Upper lobe of left lung (tissue), 4 donors: ENCODE data around the gene MAG.

ENCODE experiments used
- EP300 ChIP-seq, 4 donors: sonication (generic); formaldehyde crosslinking; IDR thresholded peaks; one replicate each; pipeline ENCODE4 v1.5.1; 2017; ENCODE audit warnings: antibody characterized with exemption in 4 of 4, control low read depth in 2 of 4
- POLR2A ChIP-seq, 4 donors: fragments of 450-650 bp; IDR thresholded peaks; one replicate each; pipeline ENCODE4 v1.5.1; 2016 to 2017; ENCODE audit warnings: antibody characterized with exemption in 4 of 4, mild to moderate bottlenecking in 2 of 4
- TF ChIP-seq, protein P1 (sequence below), 6 experiments: fragments of 450-650 bp in 4 of 6; fragments of 200-600 bp in 2 of 6; sonication (generic) in 2 of 6; IDR thresholded peaks; one replicate each; pipeline ENCODE4 v1.5.1; 2016 to 2019; ENCODE audit warnings: antibody characterized with exemption in 6 of 6

DNA sequence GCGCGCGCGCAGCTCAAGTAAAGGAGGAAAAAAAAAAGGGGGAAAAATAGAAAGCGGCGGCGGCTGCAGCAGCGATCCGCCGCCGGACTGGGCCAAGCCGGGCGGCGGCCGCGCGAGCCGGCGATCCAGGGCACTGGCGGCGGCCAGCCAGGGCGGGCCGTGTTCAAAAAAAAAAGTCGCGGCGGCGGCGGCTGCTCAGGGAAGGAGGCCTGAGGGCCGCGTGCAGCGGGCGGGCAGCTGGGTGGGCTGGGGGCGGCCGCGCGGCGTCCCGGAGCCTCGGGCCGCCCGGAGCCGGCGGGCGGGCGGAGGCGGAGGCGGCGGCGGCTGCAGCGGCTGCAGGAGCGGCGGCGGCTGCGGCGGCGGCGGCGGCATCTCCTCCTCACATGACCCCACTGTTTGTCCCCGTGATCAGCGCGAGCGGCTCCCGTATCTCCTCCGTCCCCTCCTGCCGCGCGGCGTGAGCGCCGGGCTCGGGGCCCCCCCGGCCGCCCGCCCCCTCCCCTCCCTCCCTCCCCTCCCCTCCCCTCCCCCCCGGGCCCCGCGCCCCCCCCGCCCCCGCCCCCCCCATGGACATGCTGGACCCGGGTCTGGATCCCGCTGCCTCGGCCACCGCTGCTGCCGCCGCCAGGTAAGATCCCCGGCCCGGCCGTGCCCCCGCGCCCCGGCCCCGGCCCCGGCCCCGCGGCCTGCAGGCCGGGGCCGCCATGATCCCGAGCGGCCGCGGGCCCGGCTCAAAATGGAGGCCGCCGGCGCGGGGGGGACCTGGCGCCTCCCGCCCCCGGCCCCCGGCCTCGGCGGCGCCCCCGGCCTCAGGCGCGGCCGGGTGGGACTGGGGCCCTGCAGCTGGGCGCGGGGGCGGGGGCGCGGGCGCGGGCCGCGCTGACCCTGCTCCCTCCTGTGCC, 23.2 kb upstream of the MAG start, which contains the start of gene USF2:
- TF ChIP-seq POLR2A (IDR thresholded peaks at IDR 0.05) (no peak), EP300 (IDR thresholded peaks at IDR 0.05) (no peak)
- TF ChIP-seq, protein P1, sequence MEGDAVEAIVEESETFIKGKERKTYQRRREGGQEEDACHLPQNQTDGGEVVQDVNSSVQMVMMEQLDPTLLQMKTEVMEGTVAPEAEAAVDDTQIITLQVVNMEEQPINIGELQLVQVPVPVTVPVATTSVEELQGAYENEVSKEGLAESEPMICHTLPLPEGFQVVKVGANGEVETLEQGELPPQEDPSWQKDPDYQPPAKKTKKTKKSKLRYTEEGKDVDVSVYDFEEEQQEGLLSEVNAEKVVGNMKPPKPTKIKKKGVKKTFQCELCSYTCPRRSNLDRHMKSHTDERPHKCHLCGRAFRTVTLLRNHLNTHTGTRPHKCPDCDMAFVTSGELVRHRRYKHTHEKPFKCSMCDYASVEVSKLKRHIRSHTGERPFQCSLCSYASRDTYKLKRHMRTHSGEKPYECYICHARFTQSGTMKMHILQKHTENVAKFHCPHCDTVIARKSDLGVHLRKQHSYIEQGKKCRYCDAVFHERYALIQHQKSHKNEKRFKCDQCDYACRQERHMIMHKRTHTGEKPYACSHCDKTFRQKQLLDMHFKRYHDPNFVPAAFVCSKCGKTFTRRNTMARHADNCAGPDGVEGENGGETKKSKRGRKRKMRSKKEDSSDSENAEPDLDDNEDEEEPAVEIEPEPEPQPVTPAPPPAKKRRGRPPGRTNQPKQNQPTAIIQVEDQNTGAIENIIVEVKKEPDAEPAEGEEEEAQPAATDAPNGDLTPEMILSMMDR (IDR thresholded peaks at IDR 0.05) = no peak
